Raji (cell line): ENCODE data around the gene ADGRL3.

Experiments used
- POLR2A ChIP-seq: IDR thresholded peaks from 2 replicates; pipeline ENCODE4 v1.6.1; 2011; ENCODE audit warnings: low read depth, low read length, control low read depth; ENCODE audit not compliant: insufficient read depth

The ADGRL3 gene

GRCh38 chr4:61239250-61239649, 39.1 kb downstream of the ADGRL3 start:
- TF ChIP-seq POLR2A = no peak

GRCh38 chr4:61243962-61244361, 43.8 kb downstream of the ADGRL3 start:
- TF ChIP-seq POLR2A = no peak

DNA sequence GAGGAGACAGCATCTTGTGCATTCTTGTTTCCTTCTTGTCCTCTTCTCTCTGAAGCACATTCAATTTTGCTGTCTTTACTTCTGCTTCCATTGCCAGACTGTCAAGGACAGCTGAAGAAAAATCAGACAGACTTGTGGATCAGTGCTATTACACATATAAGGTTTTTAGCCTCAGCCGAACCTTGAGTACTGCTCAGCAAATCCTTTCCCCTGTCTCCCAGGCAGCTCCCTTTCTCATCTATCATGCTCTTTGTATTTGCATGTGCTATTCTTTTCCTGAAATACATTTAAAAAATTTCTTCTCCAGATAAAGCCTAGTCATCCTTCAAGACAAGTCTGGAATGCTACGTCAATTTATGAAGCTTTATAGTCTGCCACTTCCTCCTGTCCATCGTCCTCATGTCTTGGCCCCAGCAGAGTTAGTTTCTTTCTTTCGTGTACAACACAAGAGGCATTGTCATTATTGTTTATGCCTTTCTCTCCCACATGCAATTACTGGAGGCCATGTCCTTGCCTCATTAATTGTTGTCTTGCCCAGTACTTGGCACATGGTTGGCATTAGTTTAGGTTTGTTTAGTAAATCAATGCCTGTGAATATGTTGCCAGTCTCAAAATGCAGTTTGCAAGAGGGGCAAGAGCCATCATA, 45.1 kb downstream of the ADGRL3 start:
- no peak for TF ChIP-seq POLR2A

GRCh38 chr4:61246034-61246433, 45.9 kb downstream of the ADGRL3 start:
- TF ChIP-seq POLR2A = no peak

DNA sequence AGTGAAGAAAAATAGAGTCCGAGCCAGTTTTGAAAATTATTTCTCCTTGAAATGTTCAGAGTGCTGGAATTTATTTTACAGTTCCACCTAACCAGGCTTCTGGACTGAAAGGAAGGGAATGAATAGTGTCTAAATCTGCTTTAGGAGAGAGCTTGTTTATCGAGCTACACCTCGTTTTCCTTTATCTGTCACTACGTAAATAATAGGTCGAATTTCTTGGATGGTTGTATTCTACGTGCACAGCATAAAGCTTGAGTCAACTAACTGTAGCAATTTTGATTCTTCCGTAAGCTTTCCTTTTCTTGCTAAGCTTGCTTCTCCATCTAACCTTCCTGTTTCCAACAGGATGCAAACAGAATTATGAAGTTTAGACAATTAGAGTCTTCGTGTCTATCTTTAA, 48.6 kb downstream of the ADGRL3 start:
- TF ChIP-seq POLR2A = no peak

- no peak for TF ChIP-seq POLR2A
These were observed 51.0 kb downstream of the ADGRL3 start for GRCh38 chr4:61251129-61251528.

DNA sequence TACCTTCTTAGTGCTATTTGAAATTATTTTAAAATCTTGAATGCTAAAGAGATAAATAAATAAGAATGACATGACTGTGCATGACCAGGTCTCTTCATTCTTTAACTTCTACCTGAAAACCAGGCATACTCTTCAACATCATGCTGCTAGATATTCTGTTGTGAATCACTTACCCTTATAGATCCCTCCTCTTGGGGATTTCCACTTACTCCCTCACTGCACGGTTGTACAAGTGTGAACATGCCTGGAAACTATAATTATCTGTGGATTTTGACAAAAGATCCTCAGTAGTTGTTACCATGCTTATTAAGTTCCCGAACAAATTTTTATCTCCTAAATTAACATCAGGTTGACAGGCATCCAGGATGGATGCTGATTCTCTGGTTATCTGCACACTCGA, 54.3 kb downstream of the ADGRL3 start:
- TF ChIP-seq POLR2A = no peak

GRCh38 chr4:61273233-61273632, 73.1 kb downstream of the ADGRL3 start:
- TF ChIP-seq POLR2A = no peak

- no peak for TF ChIP-seq POLR2A
These were observed 74.2 kb downstream of the ADGRL3 start for GRCh38 chr4:61274286-61274685.

GRCh38 chr4:61275241-61275640, 75.1 kb downstream of the ADGRL3 start:
- TF ChIP-seq POLR2A = no peak

GRCh38 chr4:61276029-61276428, 75.9 kb downstream of the ADGRL3 start:
- TF ChIP-seq POLR2A = no peak

DNA sequence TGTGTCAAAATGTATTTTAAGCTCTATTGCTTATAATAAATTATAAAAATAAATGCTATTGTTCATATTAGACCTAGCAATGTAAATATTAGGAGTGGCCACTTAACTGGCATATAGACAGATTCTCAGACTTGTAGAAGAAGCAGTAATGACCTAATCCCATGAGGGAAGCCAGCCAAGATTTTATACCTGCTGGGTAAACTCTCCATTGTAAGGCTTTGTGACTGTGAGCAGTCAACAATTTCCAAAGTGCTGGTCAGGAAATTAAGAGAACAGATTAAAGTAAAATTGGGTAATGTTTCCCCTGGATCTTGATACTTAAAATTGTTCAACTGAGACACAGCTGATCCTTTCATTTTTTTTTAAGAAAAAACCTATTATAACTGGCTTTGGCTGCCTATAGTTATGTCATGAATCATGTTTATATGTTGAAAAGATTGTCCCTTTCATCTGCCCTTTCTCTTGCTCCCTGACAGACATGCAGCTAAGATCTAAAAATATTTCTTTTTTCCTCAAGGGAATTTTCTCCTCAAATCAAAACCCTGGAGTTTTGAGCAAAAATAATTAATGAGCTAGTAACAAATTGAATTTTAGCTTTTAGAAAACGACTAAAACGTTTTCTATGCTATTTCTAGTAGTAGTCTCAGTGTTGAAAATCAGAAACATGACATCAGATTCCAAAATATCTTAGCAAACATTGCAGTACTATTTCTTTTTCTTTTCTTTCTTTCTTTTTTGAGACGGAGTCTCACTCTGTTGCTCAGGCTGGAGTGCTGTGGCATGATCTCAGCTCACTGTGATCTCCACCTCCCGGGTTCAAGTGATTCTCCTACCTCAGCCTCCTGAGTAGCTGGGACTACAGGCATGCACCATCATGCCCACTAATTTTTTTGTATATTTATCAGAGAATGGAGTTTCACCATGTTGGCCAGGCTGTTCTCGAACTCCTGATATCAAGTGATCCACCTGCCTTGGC, 77.9 kb downstream of the ADGRL3 start:
- no peak for TF ChIP-seq POLR2A

DNA sequence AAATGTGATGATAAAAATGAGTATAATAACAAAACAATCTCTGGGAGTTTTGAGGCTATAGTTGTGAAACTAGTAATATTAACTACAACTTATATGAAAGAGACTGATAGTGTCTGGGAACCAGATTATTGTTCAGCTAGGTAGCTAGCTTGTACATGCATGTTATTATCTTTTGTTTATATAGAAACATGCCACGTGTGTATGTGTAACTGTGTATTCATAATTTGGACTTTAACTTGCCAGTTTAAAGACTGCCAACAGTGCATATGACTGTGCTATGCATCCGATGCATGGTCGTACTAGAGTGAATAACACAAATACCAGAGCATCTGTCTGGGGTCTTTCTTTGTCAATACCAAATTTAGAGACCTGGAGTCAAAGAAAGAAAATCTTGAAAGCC, 92.2 kb downstream of the ADGRL3 start:
- no peak for TF ChIP-seq POLR2A

GRCh38 chr4:61293707-61294400, 93.7 kb downstream of the ADGRL3 start:
- no peak for TF ChIP-seq POLR2A

- no peak for TF ChIP-seq POLR2A
These were observed 94.8 kb downstream of the ADGRL3 start for GRCh38 chr4:61294936-61295335.

- no peak for TF ChIP-seq POLR2A
These were observed 96.0 kb downstream of the ADGRL3 start for GRCh38 chr4:61296144-61296543.
